NK-92 (cell line): Measurements from ENCODE around the gene ACTN4.
A peak's percentile ranks its signal among the peaks of the same experiment; 100 is the strongest.
"Not testable (repeated sequence)": the region's sequence is repeated elsewhere in the genome, so short reads cannot be mapped to it uniquely, and the experiment has no call there.

Experiments used
- DNase-seq: peaks from one replicate; lab custom pipeline; 2025; ENCODE audit not compliant: unreplicated experiment; lab: John Stamatoyannopoulos, UW

The ACTN4 gene

GRCh38 chr19:38647368-38647965 lies at the start of gene ACTN4:
TSS of gene ACTN4 (plus strand) at chr19:38647649. CDS start at chr19:38647746, 97 bp downstream.
- peak; percentile 93 for DNase-seq

- no peak for DNase-seq
These were observed 47.7 kb upstream of the ACTN4 start for GRCh38 chr19:38599722-38600121.

- not testable (repeated sequence) for DNase-seq
These were observed 44.6 kb upstream of the ACTN4 start for GRCh38 chr19:38602856-38603255.

GRCh38 chr19:38606131-38606530 lies 41.3 kb upstream of the ACTN4 start:
- DNase-seq = no peak

- no peak for DNase-seq
These were observed 33.2 kb upstream of the ACTN4 start for GRCh38 chr19:38614289-38614688.

GRCh38 chr19:38615007-38615581 lies 32.4 kb upstream of the ACTN4 start:
- no peak for DNase-seq

- DNase-seq = no peak
These were observed 31.2 kb upstream of the ACTN4 start for GRCh38 chr19:38616265-38616664.

- DNase-seq = no peak
These were observed 30.1 kb upstream of the ACTN4 start for GRCh38 chr19:38617283-38617763.

- no peak for DNase-seq
These were observed 29.5 kb upstream of the ACTN4 start, which contains the start of gene MAP4K1 for GRCh38 chr19:38617764-38618589. TSS of gene MAP4K1 (minus strand) at chr19:38617953. CDS start at chr19:38617895, 58 bp downstream.

GRCh38 chr19:38618590-38619360 lies 28.7 kb upstream of the ACTN4 start, which contains the start of gene EIF3K:
TSS of gene EIF3K (plus strand) at chr19:38619188. CDS start at chr19:38619269, 81 bp downstream.
- DNase-seq = peak; percentile 80

GRCh38 chr19:38619361-38620174 lies 27.9 kb upstream of the ACTN4 start:
- no peak for DNase-seq

GRCh38 chr19:38624822-38625221 lies 22.6 kb upstream of the ACTN4 start:
- DNase-seq = no peak

- DNase-seq = no peak
These were observed 21.0 kb upstream of the ACTN4 start for GRCh38 chr19:38626401-38626800.

GRCh38 chr19:38629568-38629967 lies 17.9 kb upstream of the ACTN4 start:
- no peak for DNase-seq

GRCh38 chr19:38631301-38631700 lies 16.1 kb upstream of the ACTN4 start:
- not testable (repeated sequence) for DNase-seq

GRCh38 chr19:38631811-38632475 lies 15.5 kb upstream of the ACTN4 start:
- not testable (repeated sequence) for DNase-seq

GRCh38 chr19:38632476-38633213 lies 14.8 kb upstream of the ACTN4 start:
- no peak for DNase-seq

GRCh38 chr19:38634757-38635482 lies 12.5 kb upstream of the ACTN4 start:
- DNase-seq = no peak
